GM10847 (cell line): ENCODE measurements around the gene ARHGEF17.
A peak's percentile ranks its signal among the peaks of the same experiment; 100 is the strongest.

Experiments
- POLR2A ChIP-seq: IDR thresholded peaks from 2 replicates; pipeline ENCODE4 v1.6.1; 2011; ENCODE audit not compliant: insufficient read length; ENCODE audit errors: extremely low read depth

ARHGEF17 gene

GRCh38 chr11:73361953-73362776, 54.1 kb downstream of the ARHGEF17 start:
- TF ChIP-seq POLR2A: no peak

- no peak for TF ChIP-seq POLR2A
These were observed 55.1 kb downstream of the ARHGEF17 start for GRCh38 chr11:73363147-73363546.

- TF ChIP-seq POLR2A: no peak
These were observed 57.5 kb downstream of the ARHGEF17 start for GRCh38 chr11:73365352-73366264.

GRCh38 chr11:73366265-73366610, 58.2 kb downstream of the ARHGEF17 start:
- TF ChIP-seq POLR2A: no peak

- no peak for TF ChIP-seq POLR2A
These were observed 58.9 kb downstream of the ARHGEF17 start for GRCh38 chr11:73366953-73367352.

GRCh38 chr11:73367482-73368024, 59.5 kb downstream of the ARHGEF17 start:
- no peak for TF ChIP-seq POLR2A

- no peak for TF ChIP-seq POLR2A
These were observed 64.4 kb downstream of the ARHGEF17 start for GRCh38 chr11:73372375-73372993.

GRCh38 chr11:73374151-73374550, 66.1 kb downstream of the ARHGEF17 start:
- TF ChIP-seq POLR2A: no peak

GRCh38 chr11:73375830-73376159, 67.7 kb downstream of the ARHGEF17 start:
- TF ChIP-seq POLR2A: no peak

- peak; percentile 98 for TF ChIP-seq POLR2A
These were observed 68.2 kb downstream of the ARHGEF17 start, which contains the start of gene RELT for GRCh38 chr11:73376160-73376802. Gene RELT (plus strand): TSS chr11:73376399. CDS start chr11:73389137, 12,738 bp downstream.

GRCh38 chr11:73376803-73377629, 68.9 kb downstream of the ARHGEF17 start:
- peak; percentile 53 for TF ChIP-seq POLR2A

- TF ChIP-seq POLR2A: no peak
These were observed 71.3 kb downstream of the ARHGEF17 start for GRCh38 chr11:73379189-73379880.

GRCh38 chr11:73380331-73380730, 72.3 kb downstream of the ARHGEF17 start:
- no peak for TF ChIP-seq POLR2A

GRCh38 chr11:73380897-73381410, 72.9 kb downstream of the ARHGEF17 start:
- no peak for TF ChIP-seq POLR2A

GRCh38 chr11:73381589-73381988, 73.5 kb downstream of the ARHGEF17 start:
- TF ChIP-seq POLR2A: no peak
